ELF-1 (cell line): ENCODE data around the gene YTHDC2.
A peak's percentile ranks its signal among the peaks of the same experiment; 100 is the strongest.

Experiments
- DNase-seq: peaks from one replicate; pipeline ENCODE4 v3.0.0-alpha.2; 2016; ENCODE audit warnings: low read depth, low spot score

Gene YTHDC2

GRCh38 chr5:113513384-113514288 is at the start of gene YTHDC2:
TSS of gene YTHDC2 (plus strand) at chr5:113513694. CDS start at chr5:113513896, 202 bp downstream.
- peak; percentile 97 for DNase-seq

GRCh38 chr5:113474100-113474728 is 39.3 kb upstream of the YTHDC2 start:
- DNase-seq, result peak; percentile 44

- DNase-seq, result no peak
These were observed 34.8 kb upstream of the YTHDC2 start for GRCh38 chr5:113478691-113479090.

GRCh38 chr5:113480243-113480642 is 33.3 kb upstream of the YTHDC2 start:
- DNase-seq, result no peak

GRCh38 chr5:113487416-113487780 is 26.1 kb upstream of the YTHDC2 start:
- DNase-seq, result peak; percentile 31

- peak; percentile 85 for DNase-seq
These were observed 25.5 kb upstream of the YTHDC2 start, which contains the start of gene MCC for GRCh38 chr5:113487781-113488644. TSS of gene MCC (minus strand) at chr5:113488453.

- DNase-seq, result no peak
These were observed 24.8 kb upstream of the YTHDC2 start for GRCh38 chr5:113488645-113489184.

GRCh38 chr5:113489299-113489698 is 24.2 kb upstream of the YTHDC2 start:
- peak; percentile 11 for DNase-seq

GRCh38 chr5:113490317-113490716 is 23.2 kb upstream of the YTHDC2 start:
- DNase-seq, result no peak

GRCh38 chr5:113491022-113491421 is 22.5 kb upstream of the YTHDC2 start:
- no peak for DNase-seq

GRCh38 chr5:113493446-113493845 is 20.0 kb upstream of the YTHDC2 start:
- DNase-seq, result no peak

- DNase-seq, result no peak
These were observed 18.1 kb upstream of the YTHDC2 start for GRCh38 chr5:113495422-113495841.

- no peak for DNase-seq
These were observed 11.4 kb upstream of the YTHDC2 start for GRCh38 chr5:113502073-113502472.

- no peak for DNase-seq
These were observed 10.3 kb upstream of the YTHDC2 start for GRCh38 chr5:113503146-113503545.

- DNase-seq, result no peak
These were observed 8.3 kb upstream of the YTHDC2 start for GRCh38 chr5:113505181-113505580.

- no peak for DNase-seq
These were observed 5.9 kb upstream of the YTHDC2 start for GRCh38 chr5:113507601-113508000.

- DNase-seq, result no peak
These were observed 4.7 kb upstream of the YTHDC2 start for GRCh38 chr5:113508756-113509155.

GRCh38 chr5:113510836-113511451 is 2.5 kb upstream of the YTHDC2 start:
- DNase-seq, result no peak

- no peak for DNase-seq
These were observed 1.2 kb upstream of the YTHDC2 start for GRCh38 chr5:113512341-113512740.

GRCh38 chr5:113514289-113514635 is 768 bp downstream of the YTHDC2 start:
- DNase-seq, result no peak

GRCh38 chr5:113518884-113519283 is 5.4 kb downstream of the YTHDC2 start:
- DNase-seq, result no peak
